CD8-positive, alpha-beta memory T cell (primary cell): ENCODE results near the gene SNX10. TPM values are rescaled to one million over a fixed set of nuclear protein-coding genes. Genes with fewer than 3 reads are reported as not detected.

Source experiments
- CTCF ChIA-PET: fragments of 350-600 bp; sonication (Branson Sonifier 250); formaldehyde crosslinking; loops from one replicate; lab custom pipeline; 2021; ENCODE audit warnings: antibody characterized with exemption; lab: Charles Lee
- POLR2A ChIA-PET: fragments of 350-600 bp; sonication (Branson Sonifier 250); formaldehyde crosslinking; loops from one replicate; lab custom pipeline; 2021; ENCODE audit warnings: antibody characterized with exemption; lab: Charles Lee
- DNase-seq, 5 donors: peaks; one replicate each; pipeline versions ENCODE4 v3.0.0 to v3.0.0-alpha.2; 2020 to 2022; ENCODE audit warnings: mixed read lengths in 1 of 5
- H3K27ac ChIP-seq: one replicate; pipeline ENCODE4 v1.7.0; 2013; ENCODE audit warnings: low read depth, mild to moderate bottlenecking, low read length, moderate library complexity
- H3K27me3 ChIP-seq: 2 replicates; pipeline ENCODE4 v1.7.0; 2013; ENCODE audit warnings: low read length, mild to moderate bottlenecking; ENCODE audit not compliant: insufficient read depth, poor library complexity, severe bottlenecking
- H3K36me3 ChIP-seq: 2 replicates; pipeline ENCODE4 v1.7.0; 2013; ENCODE audit warnings: mild to moderate bottlenecking, low read length, moderate library complexity; ENCODE audit not compliant: insufficient read depth
- H3K4me1 ChIP-seq: 2 replicates; pipeline ENCODE4 v1.7.0; 2013; ENCODE audit warnings: mild to moderate bottlenecking, low read length, moderate library complexity; ENCODE audit not compliant: insufficient read depth
- H3K4me3 ChIP-seq: 2 replicates; pipeline ENCODE4 v1.7.0; 2013; ENCODE audit warnings: mild to moderate bottlenecking, low read length
- H3K9me3 ChIP-seq: 2 replicates; pipeline ENCODE4 v1.7.0; 2013; ENCODE audit warnings: mild to moderate bottlenecking, low read length
- H3K27ac Mint-ChIP-seq, 8 donors: one replicate each; pipeline ENCODE4 v1.8.0; 2020 to 2021; ENCODE audit warnings: mixed read lengths in 8 of 8, mild to moderate bottlenecking in 6 of 8, inconsistent platforms in 3 of 8, moderate library complexity in 3 of 8
- H3K27me3 Mint-ChIP-seq, 2 donors: one replicate each; pipeline ENCODE4 v1.8.0; 2020 to 2021; ENCODE audit warnings: mixed read lengths in 2 of 2, mild to moderate bottlenecking in 1 of 2, moderate library complexity in 1 of 2
- H3K36me3 Mint-ChIP-seq, 3 donors: one replicate each; pipeline ENCODE4 v1.8.0; 2020 to 2021; ENCODE audit warnings: mixed read lengths in 3 of 3, inconsistent platforms in 1 of 3, mild to moderate bottlenecking in 1 of 3
- H3K4me1 Mint-ChIP-seq, 3 donors: one replicate each; pipeline ENCODE4 v1.8.0; 2020 to 2021; ENCODE audit warnings: mixed read lengths in 3 of 3, inconsistent platforms in 1 of 3, mild to moderate bottlenecking in 1 of 3
- H3K4me3 Mint-ChIP-seq, 7 donors: one replicate each; pipeline ENCODE4 v1.8.0; 2020 to 2021; ENCODE audit warnings: mixed read lengths in 7 of 7, mild to moderate bottlenecking in 6 of 7, moderate library complexity in 4 of 7, inconsistent platforms in 2 of 7
- H3K9me3 Mint-ChIP-seq, 5 donors: one replicate each; pipeline ENCODE4 v1.8.0; 2020 to 2022; ENCODE audit warnings: mixed read lengths in 5 of 5, mild to moderate bottlenecking in 3 of 5, moderate library complexity in 2 of 5, inconsistent platforms in 1 of 5
- polyA plus RNA-seq: library from polyadenylated mRNA; unstranded; fragments of 300-500 nt; fragmentation: Illumina TruSeq; gene quantifications from one replicate; pipeline ENCODE4 v1.2.3, GENCODE V29; 2021
- total RNA-seq, 2 experiments: library from RNA; stranded (reverse); gene quantifications; one replicate each; pipeline ENCODE4 v1.2.3, GENCODE V29; 2021

The SNX10 gene
- total and polyA plus RNA-seq, 3 experiments from 2014 or later = 30.9 to 45.0 (median 40.5) TPM

GRCh38 chr7:26351171-26351570 is 59.5 kb downstream of the SNX10 start:
- H3K27me3 ChIP-seq = no peaks in the 10 kb centered on the region
- peaks cover 0 to 49% (median 16%) of the 10 kb centered on the region in 3 donors for H3K36me3 Mint-ChIP-seq
- ChIA-PET POLR2A (no interaction called here), CTCF (interaction anchor here (1.0 to 2.7 kb wide), 3 partner anchors 14 to 260 kb away, joined by 3 to 7 read pairs (median 7); no protein-coding TSS in a partner anchor)
- peaks cover 6% of the 10 kb centered on the region for H3K36me3 ChIP-seq
- H3K4me3 Mint-ChIP-seq = no peak overlapping the region
- H3K9me3 ChIP-seq = no peaks in the 10 kb centered on the region
- no peaks in the 10 kb centered on the region for H3K4me1 ChIP-seq
- H3K4me3 ChIP-seq = no peak overlapping the region
- H3K27ac ChIP-seq = no peak overlapping the region
- no peaks in the 10 kb centered on the region for H3K27me3 Mint-ChIP-seq
- no peak for DNase-seq
- no peaks in the 10 kb centered on the region for H3K9me3 Mint-ChIP-seq
- H3K27ac Mint-ChIP-seq = peak overlapping the region in 1 of 8 donors; percentile 61
- no peaks in the 10 kb centered on the region for H3K4me1 Mint-ChIP-seq

- Mint-ChIP-seq H3K4me1 (peaks cover 0 to 3% (median 0%) of the 10 kb centered on the region in 3 donors), H3K27me3 (no peaks in the 10 kb centered on the region), H3K36me3 (peaks cover 0 to 11% (median 8%) of the 10 kb centered on the region in 3 donors), H3K4me3 (no peak overlapping the region), H3K9me3 (no peaks in the 10 kb centered on the region), H3K27ac (no peak overlapping the region)
- H3K4me1 ChIP-seq = no peaks in the 10 kb centered on the region
- H3K27ac ChIP-seq = no peak overlapping the region
- no peaks in the 10 kb centered on the region for H3K36me3 ChIP-seq
- CTCF ChIA-PET = interaction anchor here (0.8 to 2.4 kb wide), 5 partner anchors 9 to 463 kb away, joined by 3 to 8 read pairs (median 4); no protein-coding TSS in a partner anchor
- H3K9me3 ChIP-seq = no peaks in the 10 kb centered on the region
- POLR2A ChIA-PET = no interaction called here
- H3K27me3 ChIP-seq = no peaks in the 10 kb centered on the region
- no peak for DNase-seq
- no peak overlapping the region for H3K4me3 ChIP-seq
Observed at GRCh38 chr7:26356229-26356628, 64.6 kb downstream of the SNX10 start.

GRCh38 chr7:26356929-26357798 is 65.5 kb downstream of the SNX10 start:
- no peak overlapping the region for H3K4me3 ChIP-seq
- Mint-ChIP-seq H3K9me3 (no peaks in the 10 kb centered on the region), H3K4me3 (no peak overlapping the region), H3K27ac (peak overlapping the region in 2 of 8 donors; percentile 7 to 34), H3K36me3 (peaks cover 0 to 8% (median 7%) of the 10 kb centered on the region in 3 donors), H3K27me3 (no peaks in the 10 kb centered on the region), H3K4me1 (peaks cover 0 to 3% (median 0%) of the 10 kb centered on the region in 3 donors)
- H3K36me3 ChIP-seq = no peaks in the 10 kb centered on the region
- H3K27me3 ChIP-seq = no peaks in the 10 kb centered on the region
- CTCF ChIA-PET = interaction anchor here (0.8 to 2.4 kb wide), 6 partner anchors 8 to 464 kb away, joined by 3 to 8 read pairs (median 4); no protein-coding TSS in a partner anchor
- H3K9me3 ChIP-seq = no peaks in the 10 kb centered on the region
- H3K4me1 ChIP-seq = no peaks in the 10 kb centered on the region
- DNase-seq = no peak
- H3K27ac ChIP-seq = no peak overlapping the region
- POLR2A ChIA-PET = no interaction called here

- peak overlapping the region in 1 of 8 donors; percentile 34 for H3K27ac Mint-ChIP-seq
Observed at GRCh38 chr7:26357799-26358151, 66.1 kb downstream of the SNX10 start.

GRCh38 chr7:26360650-26361049 is 69.0 kb downstream of the SNX10 start:
- CTCF ChIA-PET = interaction anchor here (1.4 kb wide), 1 partner anchor 69 kb away, joined by 3 read pairs; the partner anchor contains the start of gene SNX10
- no peaks in the 10 kb centered on the region for H3K4me1 ChIP-seq

More at GRCh38 chr7:26357799-26358151, 66.1 kb downstream of the SNX10 start:
- H3K27me3 Mint-ChIP-seq = no peaks in the 10 kb centered on the region
- no peak overlapping the region for H3K4me3 ChIP-seq
- no peaks in the 10 kb centered on the region for H3K9me3 Mint-ChIP-seq
- H3K9me3 ChIP-seq = no peaks in the 10 kb centered on the region
- H3K36me3 ChIP-seq = no peaks in the 10 kb centered on the region
- H3K4me1 ChIP-seq = no peaks in the 10 kb centered on the region
- H3K27ac ChIP-seq = no peak overlapping the region
- ChIA-PET POLR2A (no interaction called here), CTCF (interaction anchor here (1.3 to 1.6 kb wide), 3 partner anchors 12 to 465 kb away, joined by 3 to 4 read pairs (median 3); no protein-coding TSS in a partner anchor)
- no peaks in the 10 kb centered on the region for H3K27me3 ChIP-seq
- DNase-seq = no peak
- H3K4me3 Mint-ChIP-seq = no peak overlapping the region
- peaks cover 0 to 7% (median 4%) of the 10 kb centered on the region in 3 donors for H3K36me3 Mint-ChIP-seq
- H3K4me1 Mint-ChIP-seq = peaks cover 0 to 3% (median 0%) of the 10 kb centered on the region in 3 donors

GRCh38 chr7:26361637-26362036 is 70.0 kb downstream of the SNX10 start:
- Mint-ChIP-seq H3K27me3 (no peaks in the 10 kb centered on the region), H3K9me3 (no peaks in the 10 kb centered on the region), H3K4me3 (no peak overlapping the region), H3K4me1 (peaks cover 4 to 7% (median 4%) of the 10 kb centered on the region in 3 donors), H3K36me3 (peaks cover 0 to 15% (median 3%) of the 10 kb centered on the region in 3 donors), H3K27ac (no peak overlapping the region)
- no peak overlapping the region for H3K4me3 ChIP-seq
- no peaks in the 10 kb centered on the region for H3K27me3 ChIP-seq
- H3K36me3 ChIP-seq = peaks cover 1% of the 10 kb centered on the region
- no peak overlapping the region for H3K27ac ChIP-seq
- no peak for DNase-seq
- POLR2A ChIA-PET = no interaction called here
- H3K9me3 ChIP-seq = no peaks in the 10 kb centered on the region
- CTCF ChIA-PET = interaction anchor here (0.9 to 1.5 kb wide), 4 partner anchors 70 to 282 kb away, joined by 3 to 4 read pairs (median 3); partner anchors contain the start of gene SNX10
- H3K4me1 ChIP-seq = no peaks in the 10 kb centered on the region

More at GRCh38 chr7:26360650-26361049, 69.0 kb downstream of the SNX10 start:
- H3K27ac ChIP-seq = no peak overlapping the region
- no peak overlapping the region for H3K4me3 Mint-ChIP-seq
- POLR2A ChIA-PET = interaction anchor here (0.5 kb wide), 1 partner anchor 166 kb away, joined by 4 read pairs; no protein-coding TSS in a partner anchor
- no peaks in the 10 kb centered on the region for H3K27me3 Mint-ChIP-seq
- no peak for DNase-seq
- no peak overlapping the region for H3K4me3 ChIP-seq
- H3K36me3 ChIP-seq = no peaks in the 10 kb centered on the region
- peaks cover 4 to 7% (median 4%) of the 10 kb centered on the region in 3 donors for H3K4me1 Mint-ChIP-seq
- peak overlapping the region in 1 of 8 donors; percentile 16 for H3K27ac Mint-ChIP-seq
- H3K36me3 Mint-ChIP-seq = peaks cover 0 to 8% (median 3%) of the 10 kb centered on the region in 3 donors
- H3K9me3 ChIP-seq = no peaks in the 10 kb centered on the region
- no peaks in the 10 kb centered on the region for H3K9me3 Mint-ChIP-seq
- H3K27me3 ChIP-seq = no peaks in the 10 kb centered on the region

- H3K9me3 ChIP-seq = no peaks in the 10 kb centered on the region
- no peak overlapping the region for H3K27ac ChIP-seq
- Mint-ChIP-seq H3K4me3 (no peak overlapping the region), H3K27me3 (no peaks in the 10 kb centered on the region), H3K27ac (peak overlapping the region in 1 of 8 donors; percentile 30), H3K4me1 (peaks cover 4% of the 10 kb centered on the region in 3 donors), H3K36me3 (peaks cover 0 to 26% (median 1%) of the 10 kb centered on the region in 3 donors), H3K9me3 (no peaks in the 10 kb centered on the region)
- POLR2A ChIA-PET = interaction anchor here (0.6 to 2.2 kb wide), 2 partner anchors 168 to 471 kb away, joined by 3 to 7 read pairs; no protein-coding TSS in a partner anchor
- CTCF ChIA-PET = interaction anchor here (1.0 to 4.5 kb wide), 5 partner anchors 15 to 469 kb away, joined by 3 to 85 read pairs (median 9); no protein-coding TSS in a partner anchor
- H3K4me3 ChIP-seq = no peak overlapping the region
- H3K27me3 ChIP-seq = no peaks in the 10 kb centered on the region
- H3K36me3 ChIP-seq = peaks cover 4% of the 10 kb centered on the region
- DNase-seq = no peak
- no peaks in the 10 kb centered on the region for H3K4me1 ChIP-seq
Observed at GRCh38 chr7:26363465-26363864, 71.8 kb downstream of the SNX10 start.
